Measurements from ENCODE around the gene CERS3. TPM values are rescaled to one million over a fixed set of nuclear protein-coding genes. Genes with fewer than 3 reads are reported as not detected.

The CERS3 gene
- not detected for total RNA-seq (2021; ENCODE audit: unreplicated experiment)
- not detected for polyA plus RNA-seq (2012; ENCODE audit: insufficient read length)
- percentile 6 among the genes with signal in this experiment for Bru-seq, nascent RNA
- percentile 9 among the genes with signal in this experiment for BruChase-seq, experiment 1, labeled RNA remaining after a 2-hour chase
- BruChase-seq, experiment 2, labeled RNA remaining after a 6-hour chase, result percentile 9 among the genes with signal in this experiment
- long read RNA-seq, result 0 reads

DNA sequence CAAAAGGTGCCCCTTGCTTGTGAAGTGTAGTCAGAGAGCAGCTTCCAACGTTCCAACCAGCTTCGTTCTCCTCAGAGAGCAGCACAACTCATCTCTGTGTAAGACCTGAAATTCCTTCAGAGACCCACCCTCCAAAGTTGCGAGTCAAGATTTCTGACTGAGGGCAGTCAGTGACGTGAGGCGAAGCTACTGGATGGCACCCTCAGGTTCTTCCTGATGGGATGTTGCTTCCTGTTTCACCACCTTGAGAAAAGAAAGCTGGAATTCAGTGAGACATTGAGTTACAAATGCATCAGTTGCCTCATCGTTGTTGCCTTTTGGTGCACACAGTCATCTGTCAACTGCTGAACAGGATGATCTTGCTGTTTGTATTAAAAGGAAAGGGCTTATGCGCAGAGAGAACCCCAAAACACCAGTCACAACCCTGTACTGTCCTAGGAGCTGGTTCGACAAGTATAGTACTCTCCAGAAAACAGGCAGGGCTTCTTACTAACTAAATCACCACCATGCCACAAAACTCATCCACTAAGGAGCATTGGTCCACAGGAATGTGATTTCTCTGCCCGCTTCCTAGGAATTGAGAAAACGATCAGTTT is at the start of gene CERS3:
CERS3 (minus strand) TSS at position 118 of the 596 bp plus-strand sequence. CDS start 27,101 bp downstream, outside the sequence.
- intact Hi-C loops (cut with micrococcal nuclease; ENCODE audit: unreplicated experiment) (no loop called here), in situ Hi-C loops (cut with HindIII; ENCODE audit: low pct_unique_long_range_greater_than_20kb, low sequenced_read_pairs) (no loop called here)
- no peak within 1 kb of the TSS for H3K4me3 ChIP-seq (ENCODE audit: low read depth in 2 of 2, low read length in 2 of 2)
- no peaks in the 10 kb centered on the region for H3K36me3 ChIP-seq (ENCODE audit: control insufficient read depth, insufficient read depth, low read length)
- BruUV-seq (replicated peaks), result no TSS peak
- DNase-seq (ENCODE audit: low read depth, low spot score), result no peak
- no peak within 1 kb of the TSS for H3K27ac ChIP-seq (ENCODE audit: low read length)
- H3K4me1 ChIP-seq (ENCODE audit: control insufficient read depth, insufficient read depth, low read length), result no peaks in the 10 kb centered on the region
- POLR2A ChIA-PET, result no interaction called here
- ATAC-seq, result no peak
- no peaks in the 10 kb centered on the region for H3K9me3 ChIP-seq (ENCODE audit: control insufficient read depth, insufficient read depth, low read depth, low read length)
- TF ChIP-seq TCF7L2 (IDR thresholded peaks at IDR 0.05; ENCODE audit: low read depth, low read length) (no peak), SIN3A (IDR thresholded peaks at IDR 0.05; ENCODE audit: borderline replicate concordance, insufficient read depth, low read depth, low read length) (no peak), POLR2AphosphoS5 (IDR thresholded peaks at IDR 0.05; ENCODE audit: low read depth, low read length) (no peak)
- TF ChIP-seq, protein P1, sequence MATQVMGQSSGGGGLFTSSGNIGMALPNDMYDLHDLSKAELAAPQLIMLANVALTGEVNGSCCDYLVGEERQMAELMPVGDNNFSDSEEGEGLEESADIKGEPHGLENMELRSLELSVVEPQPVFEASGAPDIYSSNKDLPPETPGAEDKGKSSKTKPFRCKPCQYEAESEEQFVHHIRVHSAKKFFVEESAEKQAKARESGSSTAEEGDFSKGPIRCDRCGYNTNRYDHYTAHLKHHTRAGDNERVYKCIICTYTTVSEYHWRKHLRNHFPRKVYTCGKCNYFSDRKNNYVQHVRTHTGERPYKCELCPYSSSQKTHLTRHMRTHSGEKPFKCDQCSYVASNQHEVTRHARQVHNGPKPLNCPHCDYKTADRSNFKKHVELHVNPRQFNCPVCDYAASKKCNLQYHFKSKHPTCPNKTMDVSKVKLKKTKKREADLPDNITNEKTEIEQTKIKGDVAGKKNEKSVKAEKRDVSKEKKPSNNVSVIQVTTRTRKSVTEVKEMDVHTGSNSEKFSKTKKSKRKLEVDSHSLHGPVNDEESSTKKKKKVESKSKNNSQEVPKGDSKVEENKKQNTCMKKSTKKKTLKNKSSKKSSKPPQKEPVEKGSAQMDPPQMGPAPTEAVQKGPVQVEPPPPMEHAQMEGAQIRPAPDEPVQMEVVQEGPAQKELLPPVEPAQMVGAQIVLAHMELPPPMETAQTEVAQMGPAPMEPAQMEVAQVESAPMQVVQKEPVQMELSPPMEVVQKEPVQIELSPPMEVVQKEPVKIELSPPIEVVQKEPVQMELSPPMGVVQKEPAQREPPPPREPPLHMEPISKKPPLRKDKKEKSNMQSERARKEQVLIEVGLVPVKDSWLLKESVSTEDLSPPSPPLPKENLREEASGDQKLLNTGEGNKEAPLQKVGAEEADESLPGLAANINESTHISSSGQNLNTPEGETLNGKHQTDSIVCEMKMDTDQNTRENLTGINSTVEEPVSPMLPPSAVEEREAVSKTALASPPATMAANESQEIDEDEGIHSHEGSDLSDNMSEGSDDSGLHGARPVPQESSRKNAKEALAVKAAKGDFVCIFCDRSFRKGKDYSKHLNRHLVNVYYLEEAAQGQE (IDR thresholded peaks at IDR 0.05; ENCODE audit: insufficient read depth in 1 of 2, low read depth in 2 of 2, low read length in 1 of 2), result no peak
- TF ChIP-seq, protein P2, sequence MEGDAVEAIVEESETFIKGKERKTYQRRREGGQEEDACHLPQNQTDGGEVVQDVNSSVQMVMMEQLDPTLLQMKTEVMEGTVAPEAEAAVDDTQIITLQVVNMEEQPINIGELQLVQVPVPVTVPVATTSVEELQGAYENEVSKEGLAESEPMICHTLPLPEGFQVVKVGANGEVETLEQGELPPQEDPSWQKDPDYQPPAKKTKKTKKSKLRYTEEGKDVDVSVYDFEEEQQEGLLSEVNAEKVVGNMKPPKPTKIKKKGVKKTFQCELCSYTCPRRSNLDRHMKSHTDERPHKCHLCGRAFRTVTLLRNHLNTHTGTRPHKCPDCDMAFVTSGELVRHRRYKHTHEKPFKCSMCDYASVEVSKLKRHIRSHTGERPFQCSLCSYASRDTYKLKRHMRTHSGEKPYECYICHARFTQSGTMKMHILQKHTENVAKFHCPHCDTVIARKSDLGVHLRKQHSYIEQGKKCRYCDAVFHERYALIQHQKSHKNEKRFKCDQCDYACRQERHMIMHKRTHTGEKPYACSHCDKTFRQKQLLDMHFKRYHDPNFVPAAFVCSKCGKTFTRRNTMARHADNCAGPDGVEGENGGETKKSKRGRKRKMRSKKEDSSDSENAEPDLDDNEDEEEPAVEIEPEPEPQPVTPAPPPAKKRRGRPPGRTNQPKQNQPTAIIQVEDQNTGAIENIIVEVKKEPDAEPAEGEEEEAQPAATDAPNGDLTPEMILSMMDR (IDR thresholded peaks at IDR 0.05), result no peak
- CTCF ChIA-PET, result no interaction called here
- peaks cover 13% of the 10 kb centered on the region for H3K27me3 ChIP-seq (ENCODE audit: control insufficient read depth, insufficient read depth, low read length)

DNA sequence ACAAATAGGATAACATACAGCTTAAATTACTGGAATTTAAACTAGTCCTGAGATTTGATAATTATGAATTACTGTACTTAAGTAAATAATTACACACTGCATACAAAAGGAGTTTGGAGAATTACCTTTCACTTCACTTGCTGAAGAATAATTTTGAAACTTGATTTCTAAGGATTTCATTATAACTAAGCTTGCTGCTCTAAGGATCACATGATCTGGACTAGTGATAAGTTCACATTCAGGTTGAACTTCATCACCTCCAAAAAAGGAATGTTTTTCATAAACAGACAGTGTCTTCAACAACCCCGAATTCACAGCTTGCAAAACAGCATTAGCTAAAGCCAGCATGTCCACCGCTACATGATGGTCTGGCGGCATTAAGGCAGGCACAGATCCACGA is 44.8 kb upstream of the CERS3 start:
- no peak overlapping the region for H3K27ac ChIP-seq (ENCODE audit: low read length)
- ChIA-PET CTCF (interaction anchor here (0.7 to 2.4 kb wide), 3 partner anchors 84 to 224 kb away, joined by 4 to 13 read pairs (median 5); no protein-coding TSS in a partner anchor), POLR2A (no interaction called here)
- in situ Hi-C loops (cut with HindIII; ENCODE audit: low pct_unique_long_range_greater_than_20kb, low sequenced_read_pairs) (no loop called here), intact Hi-C loops (cut with micrococcal nuclease; ENCODE audit: unreplicated experiment) (no loop called here)
- H3K27me3 ChIP-seq (ENCODE audit: control insufficient read depth, insufficient read depth, low read length), result no peaks in the 10 kb centered on the region
- no peaks in the 10 kb centered on the region for H3K4me1 ChIP-seq (ENCODE audit: control insufficient read depth, insufficient read depth, low read length)
- TF ChIP-seq SIN3A (IDR thresholded peaks at IDR 0.05; ENCODE audit: borderline replicate concordance, insufficient read depth, low read depth, low read length) (no peak), POLR2AphosphoS5 (IDR thresholded peaks at IDR 0.05; ENCODE audit: low read depth, low read length) (no peak)
- H3K9me3 ChIP-seq (ENCODE audit: control insufficient read depth, insufficient read depth, low read depth, low read length), result no peaks in the 10 kb centered on the region
- BruUV-seq (replicated peaks), result no TSS peak
- ATAC-seq, result no peak
- no peak for DNase-seq (ENCODE audit: low read depth, low spot score)
- H3K4me3 ChIP-seq (ENCODE audit: low read depth in 2 of 2, low read length in 2 of 2), result no peak overlapping the region
- peaks cover 7% of the 10 kb centered on the region for H3K36me3 ChIP-seq (ENCODE audit: control insufficient read depth, insufficient read depth, low read length)

All from Panc1 (cell line).